Measurements from ENCODE around the gene ADGRV1. TPM values are rescaled to one million over a fixed set of nuclear protein-coding genes. Genes with fewer than 3 reads are reported as not detected.
"Not testable (repeated sequence)": the region's sequence is repeated elsewhere in the genome, so short reads cannot be mapped to it uniquely, and the experiment has no call there.

ADGRV1 gene
- total and polyA plus RNA-seq, 7 experiments from 2014 or later = 0.32 to 1.1 TPM; not detected in 5

DNA sequence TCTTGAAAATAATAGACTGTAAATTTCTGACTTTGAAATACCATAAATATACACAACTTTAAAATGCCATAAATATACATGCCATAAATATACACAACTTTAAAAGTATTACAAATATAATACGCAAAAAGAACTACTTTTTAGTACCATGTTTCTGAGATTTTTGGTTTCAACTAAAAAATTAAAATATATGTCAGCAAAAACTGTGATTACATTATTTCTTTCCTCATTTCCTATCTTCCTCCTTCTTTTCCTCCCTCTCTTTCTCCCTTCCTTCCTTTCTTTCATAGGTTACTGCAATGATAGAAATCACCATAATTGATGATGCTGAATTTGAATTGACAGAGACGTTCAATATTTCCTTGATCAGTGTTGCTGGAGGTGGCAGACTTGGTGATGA lies 200.5 kb downstream of the ADGRV1 start:
- intact Hi-C loops (cut with micrococcal nuclease) = no loop called here
- ChIA-PET CTCF (no interaction called here), POLR2A (no interaction called here)
- H3K4me1 Mint-ChIP-seq = no peaks in the 10 kb centered on the region
- no peaks in the 10 kb centered on the region for H3K36me3 Mint-ChIP-seq
- Histone ChIP-seq H3K36me3 (ENCODE audit: control insufficient read depth in 2 of 3, insufficient read depth in 3 of 3, low read length in 3 of 3) (no peaks in the 10 kb centered on the region), H3K27ac (ENCODE audit: low read depth, low read length) (no peak overlapping the region), H3K4me3 (ENCODE audit: low read length) (no peak overlapping the region), H3K27me3 (ENCODE audit: control insufficient read depth in 2 of 2, insufficient read depth in 2 of 2, low read length in 2 of 2) (no peaks in the 10 kb centered on the region), H3K9me3 (ENCODE audit: control insufficient read depth in 2 of 3, low read length in 3 of 3) (no peaks in the 10 kb centered on the region), H3K4me1 (ENCODE audit: control insufficient read depth in 2 of 2, insufficient read depth in 2 of 2, low read length in 2 of 2) (no peaks in the 10 kb centered on the region)
- peaks cover 0 to 20% (median 10%) of the 10 kb centered on the region in 5 donors for H3K27me3 Mint-ChIP-seq
- H3K9me3 Mint-ChIP-seq = peaks cover 0 to 1% (median 0%) of the 10 kb centered on the region in 11 donors
- ATAC-seq (no peak), DNase-seq (no peak)
- H3K4me3 Mint-ChIP-seq = no peak overlapping the region
- H3K27ac Mint-ChIP-seq = no peak overlapping the region

DNA sequence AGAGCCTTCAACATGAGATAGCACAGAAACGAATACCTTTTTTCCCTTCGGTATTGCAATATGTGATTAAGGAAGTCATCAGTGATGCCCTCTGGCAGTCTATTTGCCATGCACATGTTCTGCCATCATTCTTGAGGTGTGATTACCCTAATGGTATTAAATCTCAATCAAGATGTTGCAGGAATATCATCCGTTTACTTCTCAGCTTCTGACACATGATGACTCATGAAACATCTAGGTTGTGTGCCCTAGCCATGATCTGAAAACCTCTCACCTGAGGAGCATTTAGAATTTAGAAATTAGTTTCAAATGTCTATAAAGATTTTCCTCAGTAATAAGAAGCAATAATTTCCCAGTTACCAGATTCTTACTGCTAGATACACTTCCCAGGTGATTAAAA lies 209.1 kb downstream of the ADGRV1 start:
- ATAC-seq (no peak), DNase-seq (no peak)
- ChIA-PET CTCF (no interaction called here), POLR2A (no interaction called here)
- Histone ChIP-seq H3K36me3 (ENCODE audit: control insufficient read depth in 2 of 3, insufficient read depth in 3 of 3, low read length in 3 of 3) (no peaks in the 10 kb centered on the region), H3K9me3 (ENCODE audit: control insufficient read depth in 2 of 3, low read length in 3 of 3) (no peaks in the 10 kb centered on the region), H3K27ac (ENCODE audit: low read depth, low read length) (no peak overlapping the region), H3K27me3 (ENCODE audit: control insufficient read depth in 2 of 2, insufficient read depth in 2 of 2, low read length in 2 of 2) (no peaks in the 10 kb centered on the region), H3K4me3 (ENCODE audit: low read length) (no peak overlapping the region), H3K4me1 (ENCODE audit: control insufficient read depth in 2 of 2, insufficient read depth in 2 of 2, low read length in 2 of 2) (no peaks in the 10 kb centered on the region)
- intact Hi-C loops (cut with micrococcal nuclease) = no loop called here
- Mint-ChIP-seq H3K27ac (no peak overlapping the region), H3K4me1 (no peaks in the 10 kb centered on the region), H3K4me3 (no peak overlapping the region), H3K27me3 (peaks cover 0 to 39% (median 27%) of the 10 kb centered on the region in 5 donors), H3K9me3 (peaks cover 0 to 11% (median 2%) of the 10 kb centered on the region in 11 donors), H3K36me3 (no peaks in the 10 kb centered on the region)

DNA sequence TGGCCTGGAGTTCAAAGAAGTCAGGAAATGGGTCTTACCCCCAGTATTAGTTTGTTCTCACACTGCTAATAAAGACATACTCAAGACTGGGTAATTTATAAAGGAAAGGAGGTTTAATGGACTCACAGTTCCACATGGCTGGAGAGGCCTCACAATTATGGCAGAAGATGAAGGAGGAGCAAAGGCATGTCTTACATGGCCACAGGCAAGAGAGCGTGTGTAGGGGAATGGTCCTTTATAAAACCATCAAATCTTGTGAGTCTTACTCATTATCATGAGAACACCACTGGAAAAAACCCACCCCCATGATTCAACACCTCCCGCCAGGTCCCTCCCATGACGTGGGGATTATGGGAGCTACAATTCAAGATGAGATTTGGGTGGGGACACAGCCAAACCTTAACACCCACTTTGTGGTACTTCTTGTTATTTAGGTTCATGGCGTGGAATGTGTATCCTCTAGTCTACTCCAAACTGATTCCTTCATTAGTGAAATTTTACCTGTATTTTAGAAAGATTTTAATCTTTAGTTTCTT lies 211.5 kb downstream of the ADGRV1 start:
- ATAC-seq, H3K4me1 Mint-ChIP-seq, H3K27ac Mint-ChIP-seq: not testable (repeated sequence)

DNA sequence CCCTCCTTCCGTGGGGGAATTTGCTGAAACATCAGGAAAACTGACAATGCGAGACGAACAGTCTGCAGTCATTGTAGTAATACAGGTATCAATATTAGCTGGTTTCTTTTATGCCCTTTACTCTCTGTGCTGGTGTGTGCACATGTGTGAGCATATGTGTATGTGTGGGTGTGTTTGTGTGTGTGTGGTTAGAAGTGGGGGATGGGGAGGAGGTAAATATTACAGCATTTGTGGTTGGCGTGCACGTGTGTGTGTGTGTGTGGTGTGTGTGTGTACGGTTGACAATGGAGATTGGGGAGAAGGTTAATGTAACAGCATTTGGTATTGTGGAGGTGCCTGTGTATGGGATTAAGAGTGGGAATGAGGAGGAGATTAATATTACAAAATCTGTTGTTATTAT lies 219.4 kb downstream of the ADGRV1 start:
- Histone ChIP-seq H3K36me3 (ENCODE audit: control insufficient read depth in 2 of 3, insufficient read depth in 3 of 3, low read length in 3 of 3) (no peaks in the 10 kb centered on the region), H3K4me1 (ENCODE audit: control insufficient read depth in 2 of 2, insufficient read depth in 2 of 2, low read length in 2 of 2) (no peaks in the 10 kb centered on the region), H3K4me3 (ENCODE audit: low read length) (no peak overlapping the region), H3K9me3 (ENCODE audit: control insufficient read depth in 2 of 3, low read length in 3 of 3) (no peaks in the 10 kb centered on the region), H3K27ac (ENCODE audit: low read depth, low read length) (no peak overlapping the region), H3K27me3 (ENCODE audit: control insufficient read depth in 2 of 2, insufficient read depth in 2 of 2, low read length in 2 of 2) (no peaks in the 10 kb centered on the region)
- ATAC-seq (no peak), DNase-seq (no peak)
- POLR2A ChIA-PET = no interaction called here
- Mint-ChIP-seq H3K27ac (no peak overlapping the region), H3K4me3 (no peak overlapping the region), H3K9me3 (no peaks in the 10 kb centered on the region), H3K4me1 (no peaks in the 10 kb centered on the region), H3K36me3 (no peaks in the 10 kb centered on the region), H3K27me3 (peaks cover 2 to 10% (median 4%) of the 10 kb centered on the region in 5 donors)
- CTCF ChIA-PET = no interaction called here
- intact Hi-C loops (cut with micrococcal nuclease) = no loop called here

More for the DNA sequence above, 211.5 kb downstream of the ADGRV1 start:
- H3K4me3 Mint-ChIP-seq; H3K9me3 ChIP-seq (ENCODE audit: control insufficient read depth in 2 of 3, low read length in 3 of 3); DNase-seq; H3K27me3 ChIP-seq (ENCODE audit: control insufficient read depth in 2 of 2, insufficient read depth in 2 of 2, low read length in 2 of 2); H3K36me3 Mint-ChIP-seq; H3K4me3 ChIP-seq (ENCODE audit: low read length); H3K27ac ChIP-seq (ENCODE audit: low read depth, low read length); H3K36me3 ChIP-seq (ENCODE audit: control insufficient read depth in 2 of 3, insufficient read depth in 3 of 3, low read length in 3 of 3); POLR2A ChIA-PET; H3K4me1 ChIP-seq (ENCODE audit: control insufficient read depth in 2 of 2, insufficient read depth in 2 of 2, low read length in 2 of 2); intact Hi-C loops (cut with micrococcal nuclease); CTCF ChIA-PET: not testable (repeated sequence)
- H3K27me3 Mint-ChIP-seq = peaks cover 0 to 38% (median 27%) of the 10 kb centered on the region in 5 donors
- peaks cover 0 to 11% (median 2%) of the 10 kb centered on the region in 11 donors for H3K9me3 Mint-ChIP-seq

DNA sequence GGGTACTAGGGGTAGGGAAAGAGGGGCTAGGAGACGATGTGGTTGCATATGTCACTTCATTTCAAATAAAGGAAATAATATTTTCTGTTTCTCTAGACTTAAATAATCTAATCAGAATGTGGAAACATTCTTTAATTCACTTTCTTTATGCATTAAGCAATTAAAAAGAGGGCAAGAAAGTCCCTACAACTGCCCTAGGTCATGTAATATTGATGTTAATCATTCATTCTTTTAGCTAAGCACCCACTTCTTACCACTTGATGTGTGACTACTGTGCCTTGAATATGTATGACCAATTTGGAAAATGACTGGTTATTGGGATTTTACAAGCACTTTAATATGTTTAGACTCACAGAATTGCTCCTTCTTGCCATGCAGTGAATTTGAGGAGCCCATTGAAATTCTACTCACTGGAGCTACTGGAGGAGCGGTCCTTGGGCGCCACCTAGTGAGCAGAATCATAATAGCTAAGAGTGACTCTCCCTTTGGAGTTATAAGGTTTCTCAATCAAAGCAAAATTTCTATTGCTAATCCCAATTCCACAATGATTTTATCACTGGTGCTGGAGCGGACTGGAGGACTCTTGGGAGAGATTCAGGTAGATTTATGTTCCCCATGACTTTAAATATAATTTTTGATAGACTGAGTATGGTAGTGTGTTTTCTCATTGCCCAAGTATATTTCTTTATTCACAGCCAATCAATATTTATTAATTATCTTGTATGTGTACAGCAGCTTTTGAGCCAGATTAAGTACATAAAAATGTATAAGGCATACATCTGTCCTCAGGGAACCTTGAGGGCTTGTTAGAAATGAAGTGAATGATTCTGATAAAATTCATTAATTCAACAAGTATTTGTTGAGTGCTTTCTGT lies 225.1 kb downstream of the ADGRV1 start:
- DNase-seq (peak; percentile 27 to 72 (median 59)), ATAC-seq (peak; percentile 82)
- Mint-ChIP-seq H3K4me1 (peaks cover 0 to 2% (median 0%) of the 10 kb centered on the region in 7 donors), H3K27me3 (peaks cover 11 to 23% (median 16%) of the 10 kb centered on the region in 5 donors), H3K9me3 (no peaks in the 10 kb centered on the region), H3K36me3 (no peaks in the 10 kb centered on the region), H3K27ac (no peak overlapping the region), H3K4me3 (no peak overlapping the region)
- CTCF ChIA-PET = interaction anchor here (0.6 to 2.7 kb wide), 5 partner anchors 9 to 548 kb away, joined by 3 to 11 read pairs (median 7); no protein-coding TSS in a partner anchor
- H3K9me3 ChIP-seq (ENCODE audit: control insufficient read depth in 2 of 3, low read length in 3 of 3) = no peaks in the 10 kb centered on the region
- H3K27me3 ChIP-seq (ENCODE audit: control insufficient read depth in 2 of 2, insufficient read depth in 2 of 2, low read length in 2 of 2) = no peaks in the 10 kb centered on the region
- intact Hi-C loops (cut with micrococcal nuclease) = loop anchor here (1.0 to 10.0 kb wide), 7 partner anchors 74 to 519 kb away; no protein-coding TSS in a partner anchor
- no peak overlapping the region for H3K27ac ChIP-seq (ENCODE audit: low read depth, low read length)
- no peak overlapping the region for H3K4me3 ChIP-seq (ENCODE audit: low read length)
- POLR2A ChIA-PET = interaction anchor here (1.2 kb wide), 1 partner anchor 344 kb away, joined by 4 read pairs; no protein-coding TSS in a partner anchor
- no peaks in the 10 kb centered on the region for H3K4me1 ChIP-seq (ENCODE audit: control insufficient read depth in 2 of 2, insufficient read depth in 2 of 2, low read length in 2 of 2)
- no peaks in the 10 kb centered on the region for H3K36me3 ChIP-seq (ENCODE audit: control insufficient read depth in 2 of 3, insufficient read depth in 3 of 3, low read length in 3 of 3)

DNA sequence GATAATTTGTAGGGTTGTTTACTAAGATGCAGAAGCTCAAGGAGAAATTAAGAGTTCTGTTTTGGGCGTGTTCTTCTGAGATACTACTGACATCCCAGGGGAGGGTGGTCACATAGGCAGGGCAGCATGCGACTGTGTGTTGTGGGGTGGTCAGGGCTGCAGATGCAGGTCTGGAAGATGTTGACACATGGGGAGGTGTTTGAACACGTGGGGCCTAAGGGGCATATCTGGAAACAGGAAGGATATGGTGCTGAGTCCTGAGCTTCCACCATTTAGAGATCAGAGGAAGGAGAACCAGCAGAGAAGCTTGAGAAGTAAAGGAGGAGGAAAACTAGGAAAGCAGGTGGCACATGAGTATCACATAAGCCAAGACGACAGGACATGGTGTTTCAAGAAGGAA lies 228.2 kb downstream of the ADGRV1 start:
- Mint-ChIP-seq H3K9me3 (no peaks in the 10 kb centered on the region), H3K27me3 (peaks cover 3 to 26% (median 21%) of the 10 kb centered on the region in 5 donors), H3K4me3 (no peak overlapping the region), H3K36me3 (no peaks in the 10 kb centered on the region), H3K4me1 (peaks cover 0 to 2% (median 0%) of the 10 kb centered on the region in 7 donors), H3K27ac (no peak overlapping the region)
- ChIA-PET POLR2A (no interaction called here), CTCF (interaction anchor here (0.7 kb wide), 1 partner anchor 347 kb away, joined by 3 read pairs; no protein-coding TSS in a partner anchor)
- no peaks in the 10 kb centered on the region for H3K4me1 ChIP-seq (ENCODE audit: control insufficient read depth in 2 of 2, insufficient read depth in 2 of 2, low read length in 2 of 2)
- H3K36me3 ChIP-seq (ENCODE audit: control insufficient read depth in 2 of 3, insufficient read depth in 3 of 3, low read length in 3 of 3) = no peaks in the 10 kb centered on the region
- no peaks in the 10 kb centered on the region for H3K27me3 ChIP-seq (ENCODE audit: control insufficient read depth in 2 of 2, insufficient read depth in 2 of 2, low read length in 2 of 2)
- no peak overlapping the region for H3K4me3 ChIP-seq (ENCODE audit: low read length)
- no peak for DNase-seq
- ATAC-seq = peak; percentile 24
- H3K27ac ChIP-seq (ENCODE audit: low read depth, low read length) = no peak overlapping the region
- no peaks in the 10 kb centered on the region for H3K9me3 ChIP-seq (ENCODE audit: control insufficient read depth in 2 of 3, low read length in 3 of 3)
- intact Hi-C loops (cut with micrococcal nuclease) = loop anchor here in 1 of 2 donors (10.0 kb wide), 1 partner anchor 522 kb away; no protein-coding TSS in a partner anchor

All from naive thymus-derived CD4-positive, alpha-beta T cell (primary cell).